GM12878 (cell line): ENCODE data around the gene MAD2L1BP. TPM values are rescaled to one million over a fixed set of nuclear protein-coding genes. Genes with fewer than 3 reads are reported as not detected.

Source experiments
- ATF7 ChIP-seq: fragments of 450-650 bp; IDR thresholded peaks from 2 replicates; pipeline ENCODE4 v1.6.1; 2016; ENCODE audit warnings: low read depth, mild to moderate bottlenecking
- BHLHE40 ChIP-seq, 2 experiments: fragments of 450-650 bp in 1 of 2; IDR thresholded peaks; 2 replicates each; pipeline ENCODE4 v1.6.1; 2011 to 2017; ENCODE audit warnings: low read depth in 2 of 2, borderline replicate concordance in 1 of 2, improper control_type of control experiment in 1 of 2, low read length in 1 of 2, mild to moderate bottlenecking in 1 of 2
- HDAC6 ChIP-seq: fragments of 200-600 bp; sonication (generic); IDR thresholded peaks from one replicate; pipeline ENCODE4 v1.8.0; 2017; ENCODE audit warnings: antibody characterized with exemption; ENCODE audit not compliant: unreplicated experiment
- HDGF ChIP-seq: fragments of 450-650 bp; IDR thresholded peaks from 2 replicates; pipeline ENCODE4 v1.6.1; 2016; ENCODE audit warnings: antibody characterized with exemption
- IKZF1 ChIP-seq: fragments of 450-650 bp; conservative IDR thresholded peaks from 2 replicates; pipeline ENCODE4 v1.6.1; 2017; ENCODE audit warnings: antibody characterized with exemption, mild to moderate bottlenecking
- MXI1 ChIP-seq: fragments of 150-350 bp; IDR thresholded peaks from 2 replicates; pipeline ENCODE4 v1.6.1; 2011; ENCODE audit warnings: low read depth, mild to moderate bottlenecking, inconsistent platforms, low read length, improper control_type of control experiment
- NRF1 ChIP-seq: conservative IDR thresholded peaks from 2 replicates; pipeline ENCODE4 v1.6.1; 2011; ENCODE audit warnings: mild to moderate bottlenecking, low read depth, low read length, improper control_type of control experiment
- POLR2AphosphoS5 ChIP-seq: IDR thresholded peaks from 2 replicates; pipeline ENCODE4 v1.6.1; 2011; ENCODE audit warnings: mild to moderate bottlenecking, low read length, inconsistent platforms
- TCF3 ChIP-seq: IDR thresholded peaks from 2 replicates; pipeline ENCODE4 v1.6.1; 2012; ENCODE audit warnings: low read depth, mild to moderate bottlenecking, low read length, borderline replicate concordance; ENCODE audit not compliant: insufficient read depth
- ZNF622 ChIP-seq: fragments of 450-650 bp; IDR thresholded peaks from 2 replicates; pipeline ENCODE4 v1.6.1; 2017; ENCODE audit warnings: mild to moderate bottlenecking, inconsistent platforms
- polyA plus RNA-seq, 11 experiments: library from polyadenylated mRNA; depleted of rRNA in 4 of 11; unstranded in 6 of 11; stranded (reverse) in 5 of 11; fragments of >200 nt; fragmentation: Nextera tagmentation in 4 of 11; fragmentation: Illumina TruSeq in 1 of 11; extraction: Ambion mirVana in 4 of 11; extraction: Trizol in 1 of 11; gene quantifications; 1 replicate in 1 of 11; 2 replicates in 10 of 11; pipeline versions ENCODE4 v1.2.1 to v1.2.3, GENCODE V29; 2011 to 2016; ENCODE audit warnings: inconsistent platforms in 2 of 11, missing spikeins in 2 of 11, low read depth in 1 of 11
- total RNA-seq, 4 experiments: library from RNA; depleted of rRNA in 3 of 4; stranded (reverse); fragments of >200 nt in 3 of 4; fragmentation: Illumina TruSeq in 1 of 4; extraction: Trizol in 1 of 4; gene quantifications; 2 replicates each; pipeline versions ENCODE4 v1.2.1 to v1.2.3, GENCODE V29; 2013 to 2021
- TF ChIP-seq, protein P1 (sequence below): fragments of 450-650 bp; IDR thresholded peaks from 2 replicates; pipeline ENCODE4 v1.6.1; 2017; ENCODE audit warnings: mild to moderate bottlenecking, moderate library complexity
- TF ChIP-seq, protein P2 (sequence below): IDR thresholded peaks from 2 replicates; pipeline ENCODE4 v1.6.1; 2011; ENCODE audit warnings: borderline replicate concordance, low read depth, mild to moderate bottlenecking, moderate library complexity, low read length; ENCODE audit not compliant: insufficient read depth, poor library complexity, severe bottlenecking
- TF ChIP-seq, protein P3 (sequence below): fragments of 450-650 bp; IDR thresholded peaks from 2 replicates; pipeline ENCODE4 v1.6.1; 2018; ENCODE audit warnings: borderline replicate concordance, mild to moderate bottlenecking; ENCODE audit not compliant: partially characterized antibody
- TF ChIP-seq, protein P4 (sequence below), 3 experiments: IDR thresholded peaks in 2 of 3; conservative IDR thresholded peaks in 1 of 3; 2 replicates each; pipeline ENCODE4 v1.5.1; 2011; ENCODE audit warnings: low read depth in 3 of 3, low read length in 3 of 3, mild to moderate bottlenecking in 3 of 3, control low read depth in 2 of 3, moderate library complexity in 2 of 3, inconsistent platforms in 1 of 3, mixed read lengths in 1 of 3; ENCODE audit not compliant: control insufficient read depth in 2 of 3, insufficient read depth in 1 of 3; ENCODE audit errors: extremely low read depth in 1 of 3

The MAD2L1BP gene
- total and polyA plus RNA-seq, 10 of the 15 experiments (the other 5 are each of a cell fraction or from before 2014, with no cell fraction given) = 39.2 to 155 (median 60.3) TPM

DNA sequence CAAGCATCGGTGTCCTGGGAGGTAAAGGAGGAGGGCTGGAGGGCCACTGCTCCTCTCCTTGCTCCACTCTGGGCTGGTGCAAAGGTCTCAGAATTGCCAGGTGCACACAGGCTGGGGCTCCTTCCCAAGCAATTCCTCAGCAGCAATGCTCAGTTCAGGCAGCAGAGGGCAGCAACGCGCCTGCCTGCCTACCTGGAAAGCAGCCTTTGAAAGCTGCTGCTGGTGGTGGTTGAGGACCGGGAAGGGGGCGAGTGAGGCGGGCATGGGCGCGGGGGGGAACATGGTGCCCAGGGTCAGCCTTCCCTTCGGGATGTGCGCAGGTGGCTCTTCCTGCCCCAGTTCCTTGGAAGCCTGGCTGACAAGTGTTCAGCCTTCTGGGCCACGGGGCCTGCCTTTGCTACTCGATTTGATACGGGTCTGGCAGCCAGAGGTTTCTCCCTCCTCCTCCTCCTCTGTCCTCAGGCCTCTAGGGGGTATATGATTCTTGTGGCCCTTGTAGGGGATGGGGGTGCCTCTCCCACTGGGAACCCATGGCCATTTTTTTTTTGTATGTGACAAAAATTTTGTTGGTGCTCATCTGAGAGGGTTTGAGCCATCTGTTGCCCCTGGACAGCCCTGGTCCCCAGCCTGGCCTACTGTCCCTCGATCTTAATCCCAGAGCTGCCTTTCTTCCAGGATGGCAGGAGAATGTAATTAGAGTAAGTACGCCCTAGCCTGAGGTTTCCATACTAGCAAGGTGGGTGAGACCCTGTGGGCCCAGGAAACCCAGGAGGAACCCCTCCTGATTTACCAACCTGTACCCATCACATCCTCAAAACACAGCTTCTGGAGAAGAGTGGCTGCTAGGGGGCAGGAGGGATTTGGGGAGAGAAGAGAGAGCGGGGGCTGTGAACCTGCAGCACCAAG is 31.9 kb downstream of the MAD2L1BP start (continued):
- TF ChIP-seq, protein P1, sequence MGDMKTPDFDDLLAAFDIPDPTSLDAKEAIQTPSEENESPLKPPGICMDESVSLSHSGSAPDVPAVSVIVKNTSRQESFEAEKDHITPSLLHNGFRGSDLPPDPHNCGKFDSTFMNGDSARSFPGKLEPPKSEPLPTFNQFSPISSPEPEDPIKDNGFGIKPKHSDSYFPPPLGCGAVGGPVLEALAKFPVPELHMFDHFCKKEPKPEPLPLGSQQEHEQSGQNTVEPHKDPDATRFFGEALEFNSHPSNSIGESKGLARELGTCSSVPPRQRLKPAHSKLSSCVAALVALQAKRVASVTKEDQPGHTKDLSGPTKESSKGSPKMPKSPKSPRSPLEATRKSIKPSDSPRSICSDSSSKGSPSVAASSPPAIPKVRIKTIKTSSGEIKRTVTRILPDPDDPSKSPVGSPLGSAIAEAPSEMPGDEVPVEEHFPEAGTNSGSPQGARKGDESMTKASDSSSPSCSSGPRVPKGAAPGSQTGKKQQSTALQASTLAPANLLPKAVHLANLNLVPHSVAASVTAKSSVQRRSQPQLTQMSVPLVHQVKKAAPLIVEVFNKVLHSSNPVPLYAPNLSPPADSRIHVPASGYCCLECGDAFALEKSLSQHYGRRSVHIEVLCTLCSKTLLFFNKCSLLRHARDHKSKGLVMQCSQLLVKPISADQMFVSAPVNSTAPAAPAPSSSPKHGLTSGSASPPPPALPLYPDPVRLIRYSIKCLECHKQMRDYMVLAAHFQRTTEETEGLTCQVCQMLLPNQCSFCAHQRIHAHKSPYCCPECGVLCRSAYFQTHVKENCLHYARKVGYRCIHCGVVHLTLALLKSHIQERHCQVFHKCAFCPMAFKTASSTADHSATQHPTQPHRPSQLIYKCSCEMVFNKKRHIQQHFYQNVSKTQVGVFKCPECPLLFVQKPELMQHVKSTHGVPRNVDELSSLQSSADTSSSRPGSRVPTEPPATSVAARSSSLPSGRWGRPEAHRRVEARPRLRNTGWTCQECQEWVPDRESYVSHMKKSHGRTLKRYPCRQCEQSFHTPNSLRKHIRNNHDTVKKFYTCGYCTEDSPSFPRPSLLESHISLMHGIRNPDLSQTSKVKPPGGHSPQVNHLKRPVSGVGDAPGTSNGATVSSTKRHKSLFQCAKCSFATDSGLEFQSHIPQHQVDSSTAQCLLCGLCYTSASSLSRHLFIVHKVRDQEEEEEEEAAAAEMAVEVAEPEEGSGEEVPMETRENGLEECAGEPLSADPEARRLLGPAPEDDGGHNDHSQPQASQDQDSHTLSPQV = no peak
- TF ChIP-seq TCF3 (0 out of 2 replicates have a peak, but pooled peaks have one; percentile 33), ZNF622 (no peak), MXI1 (0 out of 2 replicates have a peak, but pooled peaks have one; percentile 35), POLR2AphosphoS5 (peak; percentile 25; the same call in 1 of the 2 replicates), BHLHE40 (IDR thresholded peaks at IDR 0.05; ENCODE audit: borderline replicate concordance in 1 of 2, low read depth in 2 of 2, low read length in 1 of 2) (0 out of 4 replicates have a peak, but pooled peaks of 1 of the 2 experiments have one; percentile 32), HDAC6 (no peak), IKZF1 (peak; percentile 47), HDGF (peak; percentile 73; the same call in 1 of the 2 replicates), NRF1 (no peak), ATF7 (no peak)
- TF ChIP-seq, protein P2, sequence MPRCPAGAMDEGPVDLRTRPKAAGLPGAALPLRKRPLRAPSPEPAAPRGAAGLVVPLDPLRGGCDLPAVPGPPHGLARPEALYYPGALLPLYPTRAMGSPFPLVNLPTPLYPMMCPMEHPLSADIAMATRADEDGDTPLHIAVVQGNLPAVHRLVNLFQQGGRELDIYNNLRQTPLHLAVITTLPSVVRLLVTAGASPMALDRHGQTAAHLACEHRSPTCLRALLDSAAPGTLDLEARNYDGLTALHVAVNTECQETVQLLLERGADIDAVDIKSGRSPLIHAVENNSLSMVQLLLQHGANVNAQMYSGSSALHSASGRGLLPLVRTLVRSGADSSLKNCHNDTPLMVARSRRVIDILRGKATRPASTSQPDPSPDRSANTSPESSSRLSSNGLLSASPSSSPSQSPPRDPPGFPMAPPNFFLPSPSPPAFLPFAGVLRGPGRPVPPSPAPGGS = peak; percentile 3
- TF ChIP-seq, protein P3, sequence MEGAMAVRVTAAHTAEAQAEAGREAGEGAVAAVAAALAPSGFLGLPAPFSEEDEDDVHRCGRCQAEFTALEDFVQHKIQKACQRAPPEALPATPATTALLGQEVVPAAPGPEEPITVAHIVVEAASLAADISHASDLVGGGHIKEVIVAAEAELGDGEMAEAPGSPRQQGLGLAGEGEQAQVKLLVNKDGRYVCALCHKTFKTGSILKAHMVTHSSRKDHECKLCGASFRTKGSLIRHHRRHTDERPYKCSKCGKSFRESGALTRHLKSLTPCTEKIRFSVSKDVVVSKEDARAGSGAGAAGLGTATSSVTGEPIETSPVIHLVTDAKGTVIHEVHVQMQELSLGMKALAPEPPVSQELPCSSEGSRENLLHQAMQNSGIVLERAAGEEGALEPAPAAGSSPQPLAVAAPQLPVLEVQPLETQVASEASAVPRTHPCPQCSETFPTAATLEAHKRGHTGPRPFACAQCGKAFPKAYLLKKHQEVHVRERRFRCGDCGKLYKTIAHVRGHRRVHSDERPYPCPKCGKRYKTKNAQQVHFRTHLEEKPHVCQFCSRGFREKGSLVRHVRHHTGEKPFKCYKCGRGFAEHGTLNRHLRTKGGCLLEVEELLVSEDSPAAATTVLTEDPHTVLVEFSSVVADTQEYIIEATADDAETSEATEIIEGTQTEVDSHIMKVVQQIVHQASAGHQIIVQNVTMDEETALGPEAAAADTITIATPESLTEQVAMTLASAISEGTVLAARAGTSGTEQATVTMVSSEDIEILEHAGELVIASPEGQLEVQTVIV = no peak
- TF ChIP-seq, protein P4, sequence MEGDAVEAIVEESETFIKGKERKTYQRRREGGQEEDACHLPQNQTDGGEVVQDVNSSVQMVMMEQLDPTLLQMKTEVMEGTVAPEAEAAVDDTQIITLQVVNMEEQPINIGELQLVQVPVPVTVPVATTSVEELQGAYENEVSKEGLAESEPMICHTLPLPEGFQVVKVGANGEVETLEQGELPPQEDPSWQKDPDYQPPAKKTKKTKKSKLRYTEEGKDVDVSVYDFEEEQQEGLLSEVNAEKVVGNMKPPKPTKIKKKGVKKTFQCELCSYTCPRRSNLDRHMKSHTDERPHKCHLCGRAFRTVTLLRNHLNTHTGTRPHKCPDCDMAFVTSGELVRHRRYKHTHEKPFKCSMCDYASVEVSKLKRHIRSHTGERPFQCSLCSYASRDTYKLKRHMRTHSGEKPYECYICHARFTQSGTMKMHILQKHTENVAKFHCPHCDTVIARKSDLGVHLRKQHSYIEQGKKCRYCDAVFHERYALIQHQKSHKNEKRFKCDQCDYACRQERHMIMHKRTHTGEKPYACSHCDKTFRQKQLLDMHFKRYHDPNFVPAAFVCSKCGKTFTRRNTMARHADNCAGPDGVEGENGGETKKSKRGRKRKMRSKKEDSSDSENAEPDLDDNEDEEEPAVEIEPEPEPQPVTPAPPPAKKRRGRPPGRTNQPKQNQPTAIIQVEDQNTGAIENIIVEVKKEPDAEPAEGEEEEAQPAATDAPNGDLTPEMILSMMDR (IDR thresholded peaks at IDR 0.05 in 2 of 3, conservative IDR thresholded peaks at IDR 0.05 in 1 of 3; ENCODE audit: control insufficient read depth in 2 of 3, extremely low read depth in 1 of 3, insufficient read depth in 1 of 3, low read depth in 3 of 3, low read length in 3 of 3) = peak; percentile 95 to 99 (median 95)
